T-helper 2 cell (primary cell): ENCODE results near the gene DHRS3.
"Not testable (repeated sequence)": the region's sequence is repeated elsewhere in the genome, so short reads cannot be mapped to it uniquely, and the experiment has no call there.

Experiments used
- DNase-seq, 5 experiments: peaks; one replicate each; pipeline versions ENCODE4 v3.0.0 to v3.0.0-alpha.2; 2012 to 2022
- total RNA-seq, 2 donors: gene quantifications; one replicate each; lab custom pipeline; 2026; lab: John Stamatoyannopoulos, UW

Gene DHRS3
- 20.5 to 28.4 reads per million in 2 donors for total RNA-seq

GRCh38 chr1:12617901-12618660, at the start of gene DHRS3:
TSS of gene DHRS3 (minus strand) at chr1:12618210. CDS start at chr1:12617348, 862 bp downstream.
- peak; percentile 27 to 78 (median 50) for DNase-seq

DNA sequence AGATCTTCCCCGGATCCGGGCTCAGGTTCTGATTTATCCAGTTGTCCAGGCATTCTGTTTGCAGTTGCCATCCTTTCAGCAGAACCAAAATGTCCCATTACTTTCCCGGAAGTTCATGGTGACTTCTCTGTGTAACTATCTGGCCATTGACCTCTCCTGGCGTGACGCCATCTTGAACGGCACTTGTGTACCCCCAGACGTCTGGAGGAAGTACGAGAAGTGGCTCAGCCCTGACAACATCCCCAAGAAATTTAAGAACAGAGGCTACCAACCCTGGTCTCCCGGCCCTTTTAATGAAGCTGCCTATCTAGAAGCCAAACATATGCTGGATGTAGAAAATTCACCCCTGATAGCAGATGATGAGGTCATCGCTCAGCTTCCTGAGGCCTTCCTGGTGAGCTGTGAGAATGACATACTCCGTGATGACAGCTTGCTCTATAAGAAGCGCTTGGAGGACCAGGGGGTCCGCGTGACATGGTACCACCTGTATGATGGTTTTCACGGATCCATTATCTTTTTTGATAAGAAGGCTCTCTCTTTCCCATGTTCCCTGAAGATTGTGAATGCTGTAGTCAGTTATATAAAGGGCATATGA, 48.2 kb upstream of the DHRS3 start:
- DNase-seq, result no peak

DNA sequence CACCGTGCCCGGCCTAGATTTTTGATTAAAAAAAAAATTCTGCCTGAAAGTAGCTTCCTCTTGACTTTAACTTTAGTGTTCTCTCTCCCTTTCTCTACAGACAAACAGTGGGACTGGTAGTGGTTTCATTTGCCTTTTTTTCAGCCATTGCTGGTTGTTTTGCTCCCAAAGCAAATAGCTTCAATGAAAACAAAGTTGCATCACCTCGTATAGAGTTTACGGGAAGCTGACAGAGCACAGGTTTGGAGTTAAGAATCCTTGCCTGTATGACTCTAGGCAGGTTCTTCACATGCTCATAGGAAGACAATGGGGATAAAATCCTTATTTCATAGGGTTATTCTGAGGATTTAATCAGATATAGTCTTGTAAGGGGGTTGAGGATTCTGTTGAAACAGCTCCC, 47.5 kb upstream of the DHRS3 start:
- no peak for DNase-seq

GRCh38 chr1:12662556-12662955, 44.5 kb upstream of the DHRS3 start:
- no peak for DNase-seq

DNA sequence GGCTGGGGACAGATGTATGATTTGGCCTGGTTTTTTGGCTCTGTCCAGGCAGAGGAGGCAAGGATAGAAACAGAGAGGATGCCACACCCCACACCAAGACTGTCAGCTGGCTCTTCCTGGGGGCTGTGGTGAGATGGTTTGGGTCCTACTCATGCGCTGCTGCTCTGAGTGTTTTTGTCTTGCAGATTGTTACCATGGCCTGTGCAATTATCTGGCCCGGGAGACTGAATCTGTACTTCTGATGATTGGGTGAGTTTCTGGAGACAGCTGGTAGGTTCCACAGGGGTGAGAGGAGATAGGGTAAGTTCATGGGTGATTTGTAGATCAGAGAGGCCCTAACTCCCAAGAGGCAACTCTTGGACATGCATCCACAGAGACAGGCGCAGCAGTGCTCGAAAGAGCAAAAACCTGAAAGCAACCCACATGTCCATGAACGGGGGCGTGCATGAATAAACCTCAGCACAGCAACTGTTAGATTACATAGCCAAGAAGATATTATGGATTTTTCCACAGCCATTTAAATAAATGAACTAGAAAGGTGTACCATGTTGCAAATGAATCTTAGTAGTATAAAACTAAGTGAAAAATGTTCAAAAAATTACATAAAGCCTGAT, 43.7 kb upstream of the DHRS3 start:
- no peak for DNase-seq

GRCh38 chr1:12658531-12659453, 40.8 kb upstream of the DHRS3 start:
- DNase-seq, result peak; percentile 19 to 55 (median 49)

DNA sequence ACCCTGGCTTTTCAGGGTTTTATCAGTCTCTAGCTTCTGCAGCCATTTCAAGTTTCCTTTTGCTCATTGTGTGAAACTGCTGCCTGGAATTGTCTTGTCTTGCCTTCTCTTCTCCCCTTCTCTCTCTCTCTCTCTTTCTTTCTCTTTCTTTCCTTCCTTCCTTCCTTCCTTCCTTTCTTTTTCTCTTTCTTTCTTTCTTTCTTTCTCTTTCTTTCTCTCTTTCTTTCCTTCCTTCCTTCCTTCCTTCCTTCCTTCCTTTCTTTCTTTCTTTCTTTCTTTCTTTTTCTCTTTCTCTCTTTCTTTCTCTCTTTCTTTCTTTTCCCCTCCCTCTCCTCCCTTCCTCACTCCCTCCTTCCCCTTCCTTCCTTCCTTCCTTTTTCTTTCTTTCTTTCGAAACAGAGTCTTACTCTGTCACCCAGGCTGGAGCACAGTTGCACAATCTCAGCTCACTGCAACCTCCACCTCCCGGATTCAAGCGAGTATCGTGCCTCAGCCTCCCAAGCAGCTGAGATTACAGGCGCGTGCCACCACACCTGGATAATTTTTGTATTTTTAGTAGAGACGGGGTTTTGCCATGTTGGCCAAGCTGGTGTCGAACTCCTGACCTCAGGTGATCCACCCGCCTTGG, 40.0 kb upstream of the DHRS3 start:
- not testable (repeated sequence) for DNase-seq

- no peak for DNase-seq
Observed at GRCh38 chr1:12657060-12657884, 39.3 kb upstream of the DHRS3 start.

GRCh38 chr1:12656575-12656974, 38.6 kb upstream of the DHRS3 start:
- DNase-seq, result no peak

DNA sequence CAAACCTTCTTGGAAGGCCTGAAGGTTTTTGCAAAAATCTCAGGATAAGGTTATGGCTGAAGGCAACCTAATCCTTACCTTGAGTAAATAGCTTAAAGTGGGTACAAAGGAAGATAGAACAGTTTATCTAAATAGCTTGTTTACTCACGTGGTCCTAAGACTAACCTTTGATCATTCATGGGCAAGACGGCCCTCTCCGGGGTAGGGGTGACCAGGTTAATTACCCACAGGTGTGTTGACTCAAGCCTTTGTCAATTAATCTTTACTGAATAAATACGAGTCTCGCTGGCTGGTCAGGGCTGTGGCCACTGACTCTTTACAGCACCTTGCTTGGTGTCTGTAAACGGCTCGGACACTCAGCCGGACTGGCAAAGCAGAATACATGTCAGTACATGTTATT, 36.6 kb upstream of the DHRS3 start:
- no peak for DNase-seq

DNA sequence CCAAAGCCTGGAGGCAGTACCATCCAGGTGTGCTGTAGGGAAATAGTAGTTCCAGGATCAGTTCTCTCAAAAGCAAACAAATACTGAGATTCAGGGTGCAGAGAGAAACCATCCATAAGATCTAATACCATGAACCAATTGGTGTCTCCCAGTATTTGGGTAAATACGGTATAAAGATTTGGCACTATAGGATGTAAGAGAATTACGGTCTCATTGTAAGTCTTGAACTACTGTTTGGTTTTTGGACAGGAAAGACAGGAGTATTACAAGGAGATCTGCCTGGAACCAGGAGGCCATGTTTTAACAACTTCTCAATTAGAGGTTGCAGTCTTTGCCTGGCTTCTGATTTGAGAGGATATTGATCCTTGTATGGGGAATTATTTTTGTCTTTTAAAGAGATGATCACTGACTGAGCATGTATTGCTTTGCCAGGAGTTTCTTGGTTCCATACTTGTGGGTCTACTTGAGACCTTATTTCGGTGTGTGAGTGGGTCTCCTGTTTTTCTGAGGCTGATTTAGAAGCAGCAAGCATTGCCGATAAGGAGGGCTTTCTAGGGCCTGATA, 36.1 kb upstream of the DHRS3 start:
- no peak for DNase-seq

- DNase-seq, result no peak
Observed at GRCh38 chr1:12649971-12650421, 32.0 kb upstream of the DHRS3 start.

- DNase-seq, result no peak
Observed at GRCh38 chr1:12648741-12649140, 30.7 kb upstream of the DHRS3 start.

GRCh38 chr1:12645401-12645800, 27.4 kb upstream of the DHRS3 start:
- DNase-seq, result not testable (repeated sequence)

- DNase-seq, result no peak
Observed at GRCh38 chr1:12644829-12645228, 26.8 kb upstream of the DHRS3 start.

- no peak for DNase-seq
Observed at GRCh38 chr1:12644237-12644636, 26.2 kb upstream of the DHRS3 start.

DNA sequence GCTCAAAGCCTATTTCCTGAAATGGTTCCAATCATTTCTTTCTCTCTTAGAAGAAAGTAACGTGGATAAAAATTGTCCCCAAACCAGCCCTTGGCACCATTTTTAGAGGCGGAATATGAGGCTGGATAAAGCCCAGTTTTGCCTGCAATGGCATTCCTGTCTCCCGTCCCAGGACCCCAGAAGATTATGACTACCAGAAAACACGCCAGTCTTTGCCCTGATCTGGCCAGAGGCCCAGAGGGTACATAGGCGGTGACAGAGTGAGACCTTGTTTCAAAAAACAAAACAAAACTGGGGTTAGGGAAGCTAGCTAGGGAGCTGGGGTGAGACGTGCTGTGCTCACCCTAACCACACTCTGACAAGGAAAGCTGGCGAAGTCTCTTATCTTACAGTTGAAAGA, 25.8 kb upstream of the DHRS3 start, which contains the start of gene AADACL4:
TSS of gene AADACL4 (plus strand) at position 301 of the 400 bp plus-strand sequence. CDS start 462 bp downstream, outside the sequence.
- no peak for DNase-seq

- DNase-seq, result no peak
Observed at GRCh38 chr1:12643079-12643478, 25.1 kb upstream of the DHRS3 start.

DNA sequence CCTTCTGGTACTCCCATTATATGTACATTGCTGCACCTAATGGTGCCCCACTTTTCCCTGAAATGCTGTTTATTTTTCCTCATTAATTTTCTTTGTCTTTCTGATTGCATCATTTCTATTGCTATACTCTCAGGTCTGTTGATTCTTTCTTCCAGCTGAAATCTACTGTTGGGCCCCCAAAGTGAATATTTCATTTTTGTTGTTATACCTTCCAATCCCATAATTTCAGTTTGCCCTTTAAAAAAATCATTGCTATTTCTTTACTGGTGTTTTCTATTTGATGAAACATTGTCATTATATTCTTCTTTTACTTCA, 22.9 kb upstream of the DHRS3 start:
- no peak for DNase-seq

GRCh38 chr1:12640237-12640957, 22.4 kb upstream of the DHRS3 start:
- no peak for DNase-seq
